Panc1 (cell line): ENCODE measurements around the gene SLC12A5. TPM values are rescaled to one million over a fixed set of nuclear protein-coding genes. Genes with fewer than 3 reads are reported as not detected.

Experiments
- ATAC-seq: fragments of 200-7000 bp; cut with Tn5 transposase; 2 replicates; pipeline ENCODE4 v1.9.1; 2020; ENCODE audit warnings: mild to moderate bottlenecking, moderate library complexity
- BruUV-seq: library from RNA; stranded (reverse); fragments of 400-500 nt; replicated peaks from 2 replicates; lab custom pipeline; 2021; lab: Mats Ljungman, UMichigan
- CTCF ChIA-PET: fragments of 300-600 bp; sonication (Branson Sonifier 250); formaldehyde crosslinking; loops from one replicate; lab custom pipeline; 2022; ENCODE audit warnings: antibody characterized with exemption; lab: Charles Lee
- POLR2A ChIA-PET: fragments of 300-600 bp; sonication (Branson Sonifier 250); formaldehyde crosslinking; loops from one replicate; lab custom pipeline; 2022; ENCODE audit warnings: antibody characterized with exemption; lab: Charles Lee
- DNase-seq: peaks from one replicate; pipeline ENCODE4 v3.0.0-alpha.2; 2010; ENCODE audit warnings: low read depth, low spot score
- H3K27ac ChIP-seq: 2 replicates; pipeline ENCODE4 v1.5.1; 2011; ENCODE audit warnings: mild to moderate bottlenecking, low read length, inconsistent platforms
- H3K27me3 ChIP-seq: fragments of 200-500 bp; sonication (Bioruptor generic); 2 replicates; pipeline ENCODE4 v1.6.0; 2014; ENCODE audit warnings: low read length, inconsistent platforms; ENCODE audit not compliant: control insufficient read depth, insufficient read depth
- H3K36me3 ChIP-seq: fragments of 200-500 bp; sonication (Bioruptor generic); 2 replicates; pipeline ENCODE4 v1.5.1; 2014; ENCODE audit warnings: inconsistent platforms, mild to moderate bottlenecking, low read length, moderate library complexity; ENCODE audit not compliant: control insufficient read depth, insufficient read depth
- H3K4me1 ChIP-seq: 2 replicates; pipeline ENCODE4 v1.5.1; 2011; ENCODE audit warnings: inconsistent platforms, mild to moderate bottlenecking, low read length, moderate library complexity; ENCODE audit not compliant: control insufficient read depth, insufficient read depth
- H3K4me3 ChIP-seq, 2 experiments: 2 replicates each; pipeline ENCODE4 v1.5.1; 2011 to 2012; ENCODE audit warnings: low read depth in 2 of 2, low read length in 2 of 2, mild to moderate bottlenecking in 2 of 2, inconsistent platforms in 1 of 2, moderate library complexity in 1 of 2
- H3K9me3 ChIP-seq: fragments of 200-500 bp; sonication (Bioruptor generic); 2 replicates; pipeline ENCODE4 v1.5.1; 2014; ENCODE audit warnings: low read depth, mild to moderate bottlenecking, inconsistent platforms, low read length, moderate library complexity; ENCODE audit not compliant: control insufficient read depth, insufficient read depth
- POLR2AphosphoS5 ChIP-seq: IDR thresholded peaks from 2 replicates; pipeline ENCODE4 v1.6.1; 2012; ENCODE audit warnings: mild to moderate bottlenecking, low read depth, low read length, moderate library complexity
- SIN3A ChIP-seq: IDR thresholded peaks from 2 replicates; pipeline ENCODE4 v1.6.1; 2012; ENCODE audit warnings: low read depth, mild to moderate bottlenecking, low read length, moderate library complexity, borderline replicate concordance; ENCODE audit not compliant: insufficient read depth
- TCF7L2 ChIP-seq: IDR thresholded peaks from 2 replicates; pipeline ENCODE4 v1.6.1; 2011; ENCODE audit warnings: mild to moderate bottlenecking, low read depth, low read length, inconsistent platforms
- in situ Hi-C: cut with HindIII; loops from 2 replicates; pipeline ENCODE4 v1.10.0; 2016; ENCODE audit warnings: low sequenced_read_pairs, low pct_unique_long_range_greater_than_20kb
- intact Hi-C: fragments of 100-400 bp; cut with micrococcal nuclease; formaldehyde crosslinking; loops from one replicate; pipeline ENCODE4 v1.10.0; 2022; ENCODE audit not compliant: unreplicated experiment
- total RNA-seq: library from RNA; stranded (reverse); gene quantifications from one replicate; pipeline ENCODE4 v1.2.1, GENCODE V29; 2021; ENCODE audit not compliant: unreplicated experiment
- TF ChIP-seq, protein P1 (sequence below): fragments of 450-650 bp; IDR thresholded peaks from 2 replicates; pipeline ENCODE4 v1.5.1; 2017; ENCODE audit warnings: mild to moderate bottlenecking
- TF ChIP-seq, protein P2 (sequence below), 2 experiments: IDR thresholded peaks; 2 replicates each; pipeline ENCODE4 v1.6.1; 2011 to 2012; ENCODE audit warnings: low read depth in 2 of 2, control low read depth in 1 of 2, low read length in 1 of 2, mild to moderate bottlenecking in 1 of 2, moderate library complexity in 1 of 2; ENCODE audit not compliant: insufficient read depth in 1 of 2

Gene SLC12A5
- total RNA-seq, 1 experiment from 2014 or later: 11.8 TPM

DNA sequence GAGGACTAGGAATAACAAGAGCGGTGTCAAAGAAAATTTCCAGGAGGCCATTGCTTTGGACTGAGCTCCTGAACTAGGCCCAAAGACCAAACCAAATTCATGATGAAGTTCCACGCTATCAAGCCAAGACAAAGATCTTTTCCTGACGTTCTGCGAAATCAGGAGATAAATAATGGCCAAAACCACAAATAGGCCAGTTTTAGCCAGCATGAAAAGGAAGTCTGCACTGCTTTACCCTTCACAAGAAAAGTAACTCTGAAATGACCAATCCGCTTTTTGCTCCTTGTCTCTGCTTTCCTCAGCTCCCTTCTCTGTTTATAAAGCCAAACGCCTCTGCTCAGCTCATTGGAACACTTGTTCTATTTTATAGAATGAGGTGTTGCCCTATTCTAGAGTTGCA is 54.1 kb downstream of the SLC12A5 start:
- no peak for DNase-seq
- ATAC-seq: no peak
- H3K36me3 ChIP-seq: no peaks in the 10 kb centered on the region; the same call in none of the 2 replicates
- H3K4me3 ChIP-seq: no peak overlapping the region
- BruUV-seq: no TSS peak
- TF ChIP-seq POLR2AphosphoS5 (no peak), SIN3A (no peak), TCF7L2 (no peak)
- TF ChIP-seq, protein P1, sequence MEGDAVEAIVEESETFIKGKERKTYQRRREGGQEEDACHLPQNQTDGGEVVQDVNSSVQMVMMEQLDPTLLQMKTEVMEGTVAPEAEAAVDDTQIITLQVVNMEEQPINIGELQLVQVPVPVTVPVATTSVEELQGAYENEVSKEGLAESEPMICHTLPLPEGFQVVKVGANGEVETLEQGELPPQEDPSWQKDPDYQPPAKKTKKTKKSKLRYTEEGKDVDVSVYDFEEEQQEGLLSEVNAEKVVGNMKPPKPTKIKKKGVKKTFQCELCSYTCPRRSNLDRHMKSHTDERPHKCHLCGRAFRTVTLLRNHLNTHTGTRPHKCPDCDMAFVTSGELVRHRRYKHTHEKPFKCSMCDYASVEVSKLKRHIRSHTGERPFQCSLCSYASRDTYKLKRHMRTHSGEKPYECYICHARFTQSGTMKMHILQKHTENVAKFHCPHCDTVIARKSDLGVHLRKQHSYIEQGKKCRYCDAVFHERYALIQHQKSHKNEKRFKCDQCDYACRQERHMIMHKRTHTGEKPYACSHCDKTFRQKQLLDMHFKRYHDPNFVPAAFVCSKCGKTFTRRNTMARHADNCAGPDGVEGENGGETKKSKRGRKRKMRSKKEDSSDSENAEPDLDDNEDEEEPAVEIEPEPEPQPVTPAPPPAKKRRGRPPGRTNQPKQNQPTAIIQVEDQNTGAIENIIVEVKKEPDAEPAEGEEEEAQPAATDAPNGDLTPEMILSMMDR: no peak
- TF ChIP-seq, protein P2, sequence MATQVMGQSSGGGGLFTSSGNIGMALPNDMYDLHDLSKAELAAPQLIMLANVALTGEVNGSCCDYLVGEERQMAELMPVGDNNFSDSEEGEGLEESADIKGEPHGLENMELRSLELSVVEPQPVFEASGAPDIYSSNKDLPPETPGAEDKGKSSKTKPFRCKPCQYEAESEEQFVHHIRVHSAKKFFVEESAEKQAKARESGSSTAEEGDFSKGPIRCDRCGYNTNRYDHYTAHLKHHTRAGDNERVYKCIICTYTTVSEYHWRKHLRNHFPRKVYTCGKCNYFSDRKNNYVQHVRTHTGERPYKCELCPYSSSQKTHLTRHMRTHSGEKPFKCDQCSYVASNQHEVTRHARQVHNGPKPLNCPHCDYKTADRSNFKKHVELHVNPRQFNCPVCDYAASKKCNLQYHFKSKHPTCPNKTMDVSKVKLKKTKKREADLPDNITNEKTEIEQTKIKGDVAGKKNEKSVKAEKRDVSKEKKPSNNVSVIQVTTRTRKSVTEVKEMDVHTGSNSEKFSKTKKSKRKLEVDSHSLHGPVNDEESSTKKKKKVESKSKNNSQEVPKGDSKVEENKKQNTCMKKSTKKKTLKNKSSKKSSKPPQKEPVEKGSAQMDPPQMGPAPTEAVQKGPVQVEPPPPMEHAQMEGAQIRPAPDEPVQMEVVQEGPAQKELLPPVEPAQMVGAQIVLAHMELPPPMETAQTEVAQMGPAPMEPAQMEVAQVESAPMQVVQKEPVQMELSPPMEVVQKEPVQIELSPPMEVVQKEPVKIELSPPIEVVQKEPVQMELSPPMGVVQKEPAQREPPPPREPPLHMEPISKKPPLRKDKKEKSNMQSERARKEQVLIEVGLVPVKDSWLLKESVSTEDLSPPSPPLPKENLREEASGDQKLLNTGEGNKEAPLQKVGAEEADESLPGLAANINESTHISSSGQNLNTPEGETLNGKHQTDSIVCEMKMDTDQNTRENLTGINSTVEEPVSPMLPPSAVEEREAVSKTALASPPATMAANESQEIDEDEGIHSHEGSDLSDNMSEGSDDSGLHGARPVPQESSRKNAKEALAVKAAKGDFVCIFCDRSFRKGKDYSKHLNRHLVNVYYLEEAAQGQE (IDR thresholded peaks at IDR 0.05; ENCODE audit: insufficient read depth in 1 of 2, low read depth in 2 of 2, low read length in 1 of 2): no peak
- CTCF ChIA-PET: no interaction called here
- POLR2A ChIA-PET: no interaction called here
- intact Hi-C loops (no loop called here), in situ Hi-C loops (no loop called here)
- no peaks in the 10 kb centered on the region for H3K27me3 ChIP-seq
- peaks cover 39% of the 10 kb centered on the region for H3K4me1 ChIP-seq
- no peak overlapping the region for H3K27ac ChIP-seq
- no peaks in the 10 kb centered on the region for H3K9me3 ChIP-seq

DNA sequence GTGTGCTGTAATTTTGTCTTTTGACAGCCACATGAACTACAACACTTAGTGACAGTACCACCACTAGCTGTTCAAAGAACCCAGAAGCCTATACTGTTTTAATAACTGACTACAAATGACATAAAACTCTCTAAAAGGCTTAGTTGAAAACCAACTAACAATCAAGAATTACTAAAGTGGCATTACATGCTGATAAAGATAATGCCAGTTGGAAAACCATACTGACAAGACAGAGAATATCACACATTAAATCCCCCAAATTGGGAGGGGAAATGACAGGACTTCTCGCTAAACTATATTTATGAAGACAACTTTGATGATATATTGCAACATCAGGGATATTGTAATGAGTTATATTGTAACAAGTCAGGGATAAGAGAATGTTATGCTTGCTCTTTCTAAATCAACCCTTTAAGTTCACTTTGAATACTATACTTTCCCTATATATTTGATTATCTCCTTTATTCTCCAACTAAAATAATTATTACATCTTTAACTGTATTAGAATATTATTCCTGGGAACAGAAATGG is 54.6 kb downstream of the SLC12A5 start:
- ATAC-seq (no peak), DNase-seq (no peak)
- Histone ChIP-seq H3K4me3 (no peak overlapping the region), H3K9me3 (no peaks in the 10 kb centered on the region), H3K27ac (no peak overlapping the region), H3K36me3 (peaks cover 1% of the 10 kb centered on the region), H3K27me3 (no peaks in the 10 kb centered on the region), H3K4me1 (peaks cover 44% of the 10 kb centered on the region)
- intact Hi-C loops (no loop called here), in situ Hi-C loops (no loop called here)
- TF ChIP-seq, protein P1: no peak
- TF ChIP-seq POLR2AphosphoS5 (no peak), SIN3A (no peak), TCF7L2 (no peak)
- TF ChIP-seq, protein P2 (IDR thresholded peaks at IDR 0.05; ENCODE audit: insufficient read depth in 1 of 2, low read depth in 2 of 2, low read length in 1 of 2): no peak
- CTCF ChIA-PET: no interaction called here
- POLR2A ChIA-PET: no interaction called here
- no TSS peak for BruUV-seq
